MM.1S (cell line): ENCODE results near the gene GLCE.

ENCODE experiments used
- DNase-seq: peaks from one replicate; pipeline ENCODE4 v3.0.0-alpha.2; 2015
- H2AFZ ChIP-seq: fragments of 300-600 bp; sonication (generic); 2 replicates; pipeline ENCODE4 v1.6.0; 2016; ENCODE audit warnings: antibody characterized with exemption, low read length
- H3F3A ChIP-seq: fragments of 300-600 bp; sonication (generic); 2 replicates; pipeline ENCODE4 v1.6.1; 2016; ENCODE audit warnings: mild to moderate bottlenecking, antibody characterized with exemption, low read length, moderate library complexity, mixed read lengths; ENCODE audit not compliant: insufficient read depth
- H3K27ac ChIP-seq: fragments of 300-600 bp; sonication (generic); 2 replicates; pipeline ENCODE4 v1.5.1; 2016; ENCODE audit warnings: mild to moderate bottlenecking, low read length
- H3K27me3 ChIP-seq: fragments of 300-600 bp; sonication (generic); replicated peaks from 2 replicates; pipeline ENCODE4 v1.6.0; 2016; ENCODE audit warnings: low read length; ENCODE audit not compliant: insufficient read depth
- H3K36me3 ChIP-seq: fragments of 300-600 bp; sonication (generic); replicated peaks from 2 replicates; pipeline ENCODE4 v1.6.1; 2016; ENCODE audit warnings: mild to moderate bottlenecking, low read length, mixed read lengths; ENCODE audit not compliant: insufficient read depth
- H3K4me1 ChIP-seq: fragments of 300-600 bp; sonication (generic); 2 replicates; pipeline ENCODE4 v1.6.1; 2016; ENCODE audit warnings: low read length, mixed read lengths
- H3K4me2 ChIP-seq: fragments of 300-600 bp; sonication (generic); 2 replicates; pipeline ENCODE4 v1.6.0; 2016; ENCODE audit warnings: low read depth, low read length
- H3K4me3 ChIP-seq: fragments of 300-600 bp; sonication (generic); 2 replicates; pipeline ENCODE4 v1.5.1; 2016; ENCODE audit warnings: low read length, mixed read lengths
- H3K79me2 ChIP-seq: fragments of 300-600 bp; sonication (generic); 2 replicates; pipeline ENCODE4 v1.6.1; 2016; ENCODE audit warnings: mixed run types, low read length, mixed read lengths
- H3K9ac ChIP-seq: fragments of 300-600 bp; sonication (generic); 2 replicates; pipeline ENCODE4 v1.6.1; 2016; ENCODE audit warnings: low read length, mixed read lengths
- H3K9me2 ChIP-seq: fragments of 300-600 bp; sonication (generic); replicated peaks from 2 replicates; pipeline ENCODE4 v1.6.1; 2016; ENCODE audit warnings: mild to moderate bottlenecking, low read length, mixed read lengths; ENCODE audit not compliant: insufficient read depth
- H3K9me3 ChIP-seq: fragments of 300-600 bp; sonication (generic); replicated peaks from 2 replicates; pipeline ENCODE4 v1.6.1; 2016; ENCODE audit warnings: mild to moderate bottlenecking, low read length, mixed read lengths; ENCODE audit not compliant: insufficient read depth
- H4K20me1 ChIP-seq: fragments of 300-600 bp; sonication (generic); 2 replicates; pipeline ENCODE4 v1.6.1; 2016; ENCODE audit warnings: mild to moderate bottlenecking, low read length, moderate library complexity, mixed read lengths; ENCODE audit not compliant: insufficient read depth
- EZH2 ChIP-seq: fragments of 300-600 bp; sonication (generic); optimal IDR thresholded peaks from 2 replicates; pipeline ENCODE3; 2017; ENCODE audit warnings: low read depth, mild to moderate bottlenecking, antibody characterized with exemption, low read length, mixed read lengths
- EZH2phosphoT487 ChIP-seq: fragments of 300-600 bp; sonication (generic); IDR thresholded peaks from 2 replicates; pipeline ENCODE4 v1.6.1; 2018; ENCODE audit warnings: antibody characterized with exemption, low read length
- TF ChIP-seq, protein P1 (sequence below): fragments of 300-600 bp; sonication (generic); IDR thresholded peaks from 2 replicates; pipeline ENCODE4 v1.5.1; 2016; ENCODE audit warnings: antibody characterized with exemption, low read length, mixed read lengths

The GLCE gene

DNA sequence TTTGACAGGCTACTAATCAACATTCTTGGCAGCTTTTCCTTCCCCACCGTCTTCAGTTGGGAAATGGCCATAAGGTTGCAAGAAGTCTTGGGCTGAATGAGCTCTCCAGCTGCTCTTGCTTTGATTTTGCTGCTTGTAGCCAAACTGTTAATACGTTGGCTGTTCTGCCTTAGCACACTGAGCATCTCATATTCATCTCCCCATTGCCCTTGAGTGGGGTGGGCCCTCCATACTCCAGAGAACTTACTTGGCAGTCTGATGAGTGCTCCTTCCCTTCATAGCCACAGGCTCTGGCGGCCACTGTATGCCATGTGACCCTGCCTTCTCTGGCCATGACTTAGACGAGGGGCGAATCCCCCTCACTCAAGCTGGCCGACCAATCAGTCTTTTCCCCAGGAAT is 112.5 kb downstream of the GLCE start:
- Histone ChIP-seq H3F3A (no peaks in the 10 kb centered on the region), H3K36me3 (no peaks in the 10 kb centered on the region), H3K4me3 (no peak overlapping the region), H2AFZ (no peak overlapping the region), H3K9me3 (no peaks in the 10 kb centered on the region), H3K9me2 (no peaks in the 10 kb centered on the region), H3K27me3 (no peaks in the 10 kb centered on the region), H3K9ac (no peak overlapping the region), H4K20me1 (no peaks in the 10 kb centered on the region), H3K4me1 (peaks cover 11% of the 10 kb centered on the region), H3K27ac (no peak overlapping the region), H3K79me2 (no peaks in the 10 kb centered on the region), H3K4me2 (no peak overlapping the region)
- TF ChIP-seq EZH2 (no peak), EZH2phosphoT487 (no peak)
- TF ChIP-seq, protein P1, sequence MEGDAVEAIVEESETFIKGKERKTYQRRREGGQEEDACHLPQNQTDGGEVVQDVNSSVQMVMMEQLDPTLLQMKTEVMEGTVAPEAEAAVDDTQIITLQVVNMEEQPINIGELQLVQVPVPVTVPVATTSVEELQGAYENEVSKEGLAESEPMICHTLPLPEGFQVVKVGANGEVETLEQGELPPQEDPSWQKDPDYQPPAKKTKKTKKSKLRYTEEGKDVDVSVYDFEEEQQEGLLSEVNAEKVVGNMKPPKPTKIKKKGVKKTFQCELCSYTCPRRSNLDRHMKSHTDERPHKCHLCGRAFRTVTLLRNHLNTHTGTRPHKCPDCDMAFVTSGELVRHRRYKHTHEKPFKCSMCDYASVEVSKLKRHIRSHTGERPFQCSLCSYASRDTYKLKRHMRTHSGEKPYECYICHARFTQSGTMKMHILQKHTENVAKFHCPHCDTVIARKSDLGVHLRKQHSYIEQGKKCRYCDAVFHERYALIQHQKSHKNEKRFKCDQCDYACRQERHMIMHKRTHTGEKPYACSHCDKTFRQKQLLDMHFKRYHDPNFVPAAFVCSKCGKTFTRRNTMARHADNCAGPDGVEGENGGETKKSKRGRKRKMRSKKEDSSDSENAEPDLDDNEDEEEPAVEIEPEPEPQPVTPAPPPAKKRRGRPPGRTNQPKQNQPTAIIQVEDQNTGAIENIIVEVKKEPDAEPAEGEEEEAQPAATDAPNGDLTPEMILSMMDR, result no peak
- DNase-seq, result no peak

DNA sequence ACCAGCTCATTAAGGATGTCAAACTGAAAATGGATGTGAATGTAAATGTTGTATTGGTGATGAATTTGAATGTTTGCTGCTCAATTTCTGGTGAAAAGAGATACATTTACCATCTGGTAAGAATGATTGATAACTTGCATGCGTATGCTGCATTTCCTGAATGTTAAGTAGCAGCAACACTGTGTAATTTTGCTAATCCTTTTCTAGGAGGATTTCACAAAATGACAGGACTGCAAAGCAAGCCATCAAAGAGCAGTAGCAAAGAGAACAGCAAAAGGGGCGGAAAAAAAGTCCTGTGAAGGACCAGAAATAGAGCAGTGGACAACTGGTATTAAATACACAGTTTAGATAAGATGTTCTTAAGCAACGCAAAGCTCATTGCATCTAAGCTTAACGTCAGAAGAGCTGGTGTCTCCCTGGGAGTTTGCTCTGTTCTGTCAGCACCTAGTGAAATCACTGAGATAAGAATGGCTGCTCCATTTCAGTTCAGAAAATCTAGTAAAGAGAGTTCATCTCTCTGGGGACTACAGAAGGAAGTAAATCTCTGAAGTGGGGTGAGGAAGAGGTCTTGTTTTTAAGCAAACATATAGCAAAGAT is 114.7 kb downstream of the GLCE start:
- Histone ChIP-seq H3K4me3 (no peak overlapping the region), H3F3A (no peaks in the 10 kb centered on the region), H3K27ac (no peak overlapping the region), H3K9ac (no peak overlapping the region), H3K9me2 (no peaks in the 10 kb centered on the region), H2AFZ (no peak overlapping the region), H3K4me2 (no peak overlapping the region), H3K9me3 (no peaks in the 10 kb centered on the region), H3K27me3 (no peaks in the 10 kb centered on the region), H3K4me1 (peaks cover 11% of the 10 kb centered on the region), H3K79me2 (no peaks in the 10 kb centered on the region), H4K20me1 (no peaks in the 10 kb centered on the region), H3K36me3 (no peaks in the 10 kb centered on the region)
- TF ChIP-seq EZH2, result no peak
- TF ChIP-seq EZH2phosphoT487, result no peak
- TF ChIP-seq, protein P1, result no peak
- DNase-seq, result no peak

DNA sequence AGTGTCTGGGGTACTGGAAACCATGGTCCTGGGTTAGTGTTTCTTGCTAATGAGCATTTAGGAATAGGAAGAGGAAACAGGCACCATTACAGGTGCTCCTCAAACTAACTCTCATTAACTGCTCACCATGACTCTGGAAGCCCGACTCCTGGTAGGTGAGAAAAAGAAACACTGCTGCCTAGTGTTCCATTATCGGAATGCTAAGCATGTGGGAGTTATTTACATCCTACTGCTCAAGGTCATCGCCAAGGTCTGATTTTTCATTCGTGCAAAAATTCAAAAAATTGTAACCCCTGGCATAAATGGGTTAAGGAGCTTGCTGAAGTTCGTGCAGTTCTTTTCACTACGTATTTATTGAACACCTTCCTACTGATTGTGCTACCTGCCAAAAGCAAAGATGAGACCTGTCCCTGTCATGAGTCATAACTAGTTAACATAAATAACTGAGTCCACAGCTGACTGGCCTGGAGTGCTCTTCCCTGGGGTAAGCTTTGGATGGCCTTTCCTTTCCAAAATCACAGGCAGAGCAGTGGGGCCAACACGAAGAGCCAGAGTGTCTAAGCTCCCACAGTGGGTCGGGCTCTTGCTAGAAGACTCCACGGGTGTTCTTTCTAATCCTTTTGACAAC is 115.6 kb downstream of the GLCE start:
- no peak overlapping the region for H3K27ac ChIP-seq
- no peak for TF ChIP-seq EZH2phosphoT487
- no peak for TF ChIP-seq EZH2
- TF ChIP-seq, protein P1, result no peak

More for the DNA sequence above, 115.6 kb downstream of the GLCE start:
- no peaks in the 10 kb centered on the region for H3K9me3 ChIP-seq
- peaks cover 11% of the 10 kb centered on the region for H3K4me1 ChIP-seq
- H3F3A ChIP-seq, result no peaks in the 10 kb centered on the region
- no peak overlapping the region for H3K4me3 ChIP-seq
- H3K9me2 ChIP-seq, result no peaks in the 10 kb centered on the region
- H2AFZ ChIP-seq, result no peak overlapping the region
- H3K79me2 ChIP-seq, result no peaks in the 10 kb centered on the region
- no peak overlapping the region for H3K4me2 ChIP-seq
- no peak for DNase-seq
- H3K9ac ChIP-seq, result no peak overlapping the region
- H3K27me3 ChIP-seq, result no peaks in the 10 kb centered on the region
- no peaks in the 10 kb centered on the region for H3K36me3 ChIP-seq
- H4K20me1 ChIP-seq, result no peaks in the 10 kb centered on the region
